Right atrium auricular region (tissue), 2 donors: ENCODE data around the gene AK4. TPM values are rescaled to one million over a fixed set of nuclear protein-coding genes. Genes with fewer than 3 reads are reported as not detected.
A peak's percentile ranks its signal among the peaks of the same experiment; 100 is the strongest.
"Not testable (repeated sequence)": the region's sequence is repeated elsewhere in the genome, so short reads cannot be mapped to it uniquely, and the experiment has no call there.

Source experiments
- DNase-seq: peaks from one replicate; pipeline ENCODE4 v3.0.0-alpha.2; 2019; ENCODE audit warnings: low spot score
- H3K27ac ChIP-seq, 2 donors: fragments of 200-600 bp; sonication (generic); 1 replicate in 1 of 2; 2 replicates in 1 of 2; pipeline ENCODE4 v1.5.1; 2016 to 2019
- H3K27me3 ChIP-seq, 2 donors: fragments of 200-600 bp; sonication (generic); one replicate each; pipeline versions ENCODE4 v1.5.1 to v1.6.0; 2017 to 2019
- H3K36me3 ChIP-seq: fragments of 200-600 bp; sonication (generic); one replicate; pipeline ENCODE4 v1.5.1; 2016
- H3K4me1 ChIP-seq, 2 donors: fragments of 200-600 bp; sonication (generic); one replicate each; pipeline versions ENCODE4 v1.5.1 to v1.6.0; 2017 to 2019
- H3K4me3 ChIP-seq, 2 donors: fragments of 200-600 bp; sonication (generic); 1 replicate in 1 of 2; 2 replicates in 1 of 2; pipeline ENCODE4 v1.5.1; 2017 to 2019; ENCODE audit warnings: mild to moderate bottlenecking in 1 of 2, moderate library complexity in 1 of 2
- H3K9me3 ChIP-seq, 2 donors: fragments of 200-600 bp; sonication (generic); one replicate each; pipeline ENCODE4 v1.5.1; 2019
- CTCF ChIP-seq, 2 donors: fragments of 200-600 bp; sonication (generic); IDR thresholded peaks; one replicate each; pipeline ENCODE4 v1.5.1; 2019; ENCODE audit warnings: antibody characterized with exemption in 2 of 2
- total RNA-seq, 2 donors: library from RNA; depleted of rRNA; stranded (reverse); fragments of >200 nt; gene quantifications; one replicate each; pipeline ENCODE4 v1.1.0, GENCODE V29; 2016

AK4 gene
- total RNA-seq, 2 donors from 2014 or later = 59.7 to 80.9 TPM

- no peak for DNase-seq
- no peaks in the 10 kb centered on the region for H3K36me3 ChIP-seq
- H3K9me3 ChIP-seq = no peaks in the 10 kb centered on the region
- no peak overlapping the region for H3K4me3 ChIP-seq
- H3K27me3 ChIP-seq = no peaks in the 10 kb centered on the region
- no peak overlapping the region for H3K27ac ChIP-seq
- TF ChIP-seq CTCF (IDR thresholded peaks at IDR 0.05) = no peak
- no peaks in the 10 kb centered on the region for H3K4me1 ChIP-seq
These were observed 6.6 kb upstream of the AK4 start for GRCh38 chr1:65141394-65141793.

- TF ChIP-seq CTCF (IDR thresholded peaks at IDR 0.05) = no peak
- Histone ChIP-seq H3K27me3 (no peaks in the 10 kb centered on the region), H3K27ac (no peak overlapping the region), H3K4me3 (no peak overlapping the region), H3K4me1 (peaks cover 0 to 4% of the 10 kb centered on the region in 2 donors), H3K9me3 (no peaks in the 10 kb centered on the region), H3K36me3 (no peaks in the 10 kb centered on the region)
- no peak for DNase-seq
These were observed 6.1 kb upstream of the AK4 start for GRCh38 chr1:65141918-65142317.

- not testable (repeated sequence) for H3K9me3 ChIP-seq, H3K27ac ChIP-seq, H3K4me1 ChIP-seq, H3K36me3 ChIP-seq, H3K4me3 ChIP-seq, DNase-seq, H3K27me3 ChIP-seq
These were observed 4.8 kb upstream of the AK4 start for GRCh38 chr1:65143112-65143658.

- Histone ChIP-seq H3K9me3 (no peaks in the 10 kb centered on the region), H3K36me3 (no peaks in the 10 kb centered on the region), H3K4me1 (peaks cover 0 to 20% of the 10 kb centered on the region in 2 donors), H3K4me3 (peak overlapping the region; percentile 67 to 88), H3K27me3 (no peaks in the 10 kb centered on the region), H3K27ac (peak overlapping the region; percentile 91 to 95)
- no peak for DNase-seq
- no peak for TF ChIP-seq CTCF (IDR thresholded peaks at IDR 0.05)
These were observed 1.0 kb upstream of the AK4 start for GRCh38 chr1:65146908-65147423.

GRCh38 chr1:65147424-65148177 is 402 bp upstream of the AK4 start:
- Histone ChIP-seq H3K4me1 (peaks cover 0 to 20% of the 10 kb centered on the region in 2 donors), H3K27me3 (no peaks in the 10 kb centered on the region), H3K4me3 (peak overlapping the region; percentile 67 to 88), H3K36me3 (no peaks in the 10 kb centered on the region), H3K27ac (peak overlapping the region; percentile 91 to 95), H3K9me3 (no peaks in the 10 kb centered on the region)
- no peak for TF ChIP-seq CTCF (IDR thresholded peaks at IDR 0.05)
- no peak for DNase-seq

- TF ChIP-seq CTCF (IDR thresholded peaks at IDR 0.05) = peak in 1 of 2 donors; percentile 10
- DNase-seq = peak; percentile 68
- H3K27ac ChIP-seq = peak overlapping the region; percentile 91 to 95
These were observed 746 bp downstream of the AK4 start for GRCh38 chr1:65148548-65149350.

More at GRCh38 chr1:65148548-65149350, 746 bp downstream of the AK4 start:
- H3K27me3 ChIP-seq = no peaks in the 10 kb centered on the region
- no peaks in the 10 kb centered on the region for H3K36me3 ChIP-seq
- H3K9me3 ChIP-seq = no peaks in the 10 kb centered on the region
- H3K4me1 ChIP-seq = peaks cover 0 to 20% of the 10 kb centered on the region in 2 donors
- peak overlapping the region; percentile 67 to 88 for H3K4me3 ChIP-seq
